Muscle of leg (tissue), 9 donors: ENCODE results near the gene CARHSP1. TPM values are rescaled to one million over a fixed set of nuclear protein-coding genes. Genes with fewer than 3 reads are reported as not detected.

ENCODE experiments used
- polyA plus RNA-seq, 8 donors: library from polyadenylated mRNA; unstranded; fragments of 120-200 nt; gene quantifications; one replicate each; pipeline versions ENCODE4 v1.2.1 to v1.2.3, GENCODE V29; 2013; ENCODE audit warnings: inconsistent platforms in 1 of 8, low replicate concordance in 1 of 8; ENCODE audit not compliant: insufficient read length in 8 of 8, insufficient read depth in 1 of 8
- total RNA-seq: library from RNA; stranded (reverse); fragments of 120-200 nt; gene quantifications from one replicate; pipeline ENCODE4 v1.2.4, GENCODE V29; 2013

Gene CARHSP1
- total and polyA plus RNA-seq, 9 donors = 100 to 151 (median 134) TPM

Other genes with a start within 250 kb of the CARHSP1 start
- 18.6 TPM for gene METTL22, start 247.3 kb downstream of the CARHSP1 start, total RNA-seq
- gene METTL22, start 247.3 kb downstream of the CARHSP1 start, polyA plus RNA-seq = 10 to 100 TPM; 12.6 to 22.8 (median 16.5) TPM
- 9.9 TPM for gene ABAT, start 194.4 kb downstream of the CARHSP1 start, total RNA-seq
- gene ABAT, start 194.4 kb downstream of the CARHSP1 start, polyA plus RNA-seq = 10 to 100 TPM; 15.9 to 25.8 (median 22.8) TPM
- 6.3 TPM for gene TMEM186, start 71.4 kb downstream of the CARHSP1 start, total RNA-seq
- 10 to 100 TPM in 7 of 8 donors, 1 to 10 TPM in 1; 9.9 to 12.4 (median 10.9) TPM for gene TMEM186, start 71.4 kb downstream of the CARHSP1 start, polyA plus RNA-seq
- 26.2 TPM for gene PMM2, start 71.2 kb downstream of the CARHSP1 start, total RNA-seq
- gene PMM2, start 71.2 kb downstream of the CARHSP1 start, polyA plus RNA-seq = 10 to 100 TPM; 17.5 to 23.7 (median 19.5) TPM
- gene LITAFD, start 13.3 kb upstream of the CARHSP1 start, total RNA-seq = not detected
- gene LITAFD, start 13.3 kb upstream of the CARHSP1 start, polyA plus RNA-seq = not detected
- 41.3 TPM for gene USP7, start 94.9 kb upstream of the CARHSP1 start, total RNA-seq
- gene USP7, start 94.9 kb upstream of the CARHSP1 start, polyA plus RNA-seq = 10 to 100 TPM; 56.4 to 71.1 (median 63.3) TPM
- 47.8 TPM for gene HAPSTR1, start 222.6 kb upstream of the CARHSP1 start, total RNA-seq
- gene HAPSTR1, start 222.6 kb upstream of the CARHSP1 start, polyA plus RNA-seq = 10 to 100 TPM; 24.9 to 38.5 (median 31.7) TPM